CD14-positive monocyte (primary cell): ENCODE data around the gene ITSN1. TPM values are rescaled to one million over a fixed set of nuclear protein-coding genes. Genes with fewer than 3 reads are reported as not detected.

Experiments used
- DNase-seq, 3 donors: peaks; one replicate each; pipeline ENCODE4 v3.0.0-alpha.2; 2011 to 2022
- H2AFZ ChIP-seq: 2 replicates; pipeline ENCODE4 v1.6.0; 2012; ENCODE audit warnings: mild to moderate bottlenecking, low read depth, low read length, inconsistent platforms; ENCODE audit not compliant: insufficient read depth, poor library complexity, severe bottlenecking
- H3K27ac ChIP-seq, 2 donors: 1 replicate in 1 of 2; 2 replicates in 1 of 2; pipeline ENCODE4 v1.5.1; 2012 to 2013; ENCODE audit warnings: low read length in 2 of 2, control low read depth in 1 of 2, inconsistent platforms in 1 of 2, low read depth in 1 of 2, mild to moderate bottlenecking in 1 of 2
- H3K27me3 ChIP-seq, 2 donors: one replicate each; pipeline versions ENCODE4 v1.6.0 to v1.6.1; 2011 to 2013; ENCODE audit warnings: low read length in 2 of 2; ENCODE audit not compliant: control insufficient read depth in 2 of 2, insufficient read depth in 2 of 2
- H3K36me3 ChIP-seq, 2 donors: replicated peaks in 1 of 2; 1 replicate in 1 of 2; 2 replicates in 1 of 2; pipeline versions ENCODE4 v1.5.1 to v1.6.1; 2012 to 2013; ENCODE audit warnings: low read length in 2 of 2, control low read depth in 1 of 2, inconsistent platforms in 1 of 2, mild to moderate bottlenecking in 1 of 2; ENCODE audit not compliant: insufficient read depth in 2 of 2, control insufficient read depth in 1 of 2
- H3K4me1 ChIP-seq, 2 donors: 1 replicate in 1 of 2; 2 replicates in 1 of 2; pipeline versions ENCODE4 v1.5.1 to v1.6.1; 2012 to 2013; ENCODE audit warnings: low read length in 2 of 2, control low read depth in 1 of 2, inconsistent platforms in 1 of 2, mild to moderate bottlenecking in 1 of 2, moderate library complexity in 1 of 2; ENCODE audit not compliant: insufficient read depth in 2 of 2, control insufficient read depth in 1 of 2
- H3K4me2 ChIP-seq: replicated peaks from 2 replicates; pipeline ENCODE3; 2012; ENCODE audit warnings: low read length, moderate library complexity, mild to moderate bottlenecking; ENCODE audit not compliant: poor library complexity, severe bottlenecking; ENCODE audit errors: extremely low read depth
- H3K4me3 ChIP-seq, 3 experiments: fragments of 200-600 bp in 1 of 3; sonication (generic) in 1 of 3; replicated peaks in 1 of 3; 1 replicate in 2 of 3; 2 replicates in 1 of 3; pipeline ENCODE4 v1.5.1; 2011 to 2013; ENCODE audit warnings: low read length in 3 of 3, mild to moderate bottlenecking in 3 of 3, control low read depth in 2 of 3, low read depth in 2 of 3, inconsistent platforms in 1 of 3, moderate library complexity in 1 of 3
- H3K79me2 ChIP-seq: 2 replicates; pipeline ENCODE4 v1.6.0; 2012; ENCODE audit warnings: mild to moderate bottlenecking, control low read depth, inconsistent platforms, low read length, moderate library complexity; ENCODE audit not compliant: insufficient read depth
- H3K9ac ChIP-seq: 2 replicates; pipeline ENCODE4 v1.6.0; 2017; ENCODE audit warnings: low read length, mild to moderate bottlenecking; ENCODE audit not compliant: insufficient read depth, poor library complexity, severe bottlenecking
- H3K9me3 ChIP-seq, 2 donors: replicated peaks in 1 of 2; 1 replicate in 1 of 2; 2 replicates in 1 of 2; pipeline versions ENCODE4 v1.5.1 to v1.6.1; 2012 to 2013; ENCODE audit warnings: low read length in 2 of 2, control low read depth in 1 of 2; ENCODE audit not compliant: control insufficient read depth in 1 of 2, insufficient read depth in 1 of 2
- H4K20me1 ChIP-seq: 2 replicates; pipeline ENCODE4 v1.6.0; 2012; ENCODE audit warnings: mild to moderate bottlenecking, low read length, control low read depth, moderate library complexity; ENCODE audit not compliant: insufficient read depth
- H3K27ac Mint-ChIP-seq, 7 donors: one replicate each; pipeline ENCODE4 v1.8.0; 2020; ENCODE audit warnings: mild to moderate bottlenecking in 7 of 7, mixed read lengths in 7 of 7, moderate library complexity in 6 of 7, inconsistent platforms in 2 of 7
- H3K27me3 Mint-ChIP-seq, 3 donors: one replicate each; pipeline ENCODE4 v1.8.0; 2021 to 2022; ENCODE audit warnings: low read depth in 3 of 3, mild to moderate bottlenecking in 3 of 3, mixed read lengths in 3 of 3, moderate library complexity in 3 of 3, inconsistent platforms in 1 of 3
- H3K36me3 Mint-ChIP-seq, 2 donors: one replicate each; pipeline ENCODE4 v1.8.0; 2020; ENCODE audit warnings: mixed read lengths in 2 of 2, inconsistent platforms in 1 of 2, mild to moderate bottlenecking in 1 of 2
- H3K4me1 Mint-ChIP-seq: one replicate; pipeline ENCODE4 v1.8.0; 2020; ENCODE audit warnings: mild to moderate bottlenecking, mixed read lengths
- H3K4me3 Mint-ChIP-seq, 2 donors: one replicate each; pipeline ENCODE4 v1.8.0; 2020; ENCODE audit warnings: mild to moderate bottlenecking in 2 of 2, mixed read lengths in 2 of 2, moderate library complexity in 1 of 2
- H3K9me3 Mint-ChIP-seq, 7 donors: one replicate each; pipeline ENCODE4 v1.8.0; 2020 to 2022; ENCODE audit warnings: mixed read lengths in 7 of 7, mild to moderate bottlenecking in 6 of 7, moderate library complexity in 6 of 7, inconsistent platforms in 2 of 7
- CTCF ChIP-seq: fragments of 200-600 bp; IDR thresholded peaks from one replicate; pipeline ENCODE4 v1.8.0; 2022; ENCODE audit warnings: antibody characterized with exemption, mild to moderate bottlenecking
- WGBS: methylation state at CpG from one replicate; pipeline ENCODE4 v1.1.5; 2013; ENCODE audit warnings: missing lambda C conversion rate; ENCODE audit not compliant: insufficient coverage; 5-methylcytosine and 5-hydroxymethylcytosine counted together
- intact Hi-C, 2 donors: fragments of 100-400 bp; cut with micrococcal nuclease; formaldehyde crosslinking; loops; one replicate each; pipeline versions ENCODE4 v1.15.0 to v1.15.1; 2023
- polyA plus RNA-seq, 3 donors: library from polyadenylated mRNA; depleted of rRNA in 1 of 3; unstranded in 2 of 3; stranded (reverse) in 1 of 3; fragments of 300-500 nt in 2 of 3; fragments of >200 nt in 1 of 3; fragmentation: Illumina TruSeq in 2 of 3; gene quantifications; 1 replicate in 2 of 3; 2 replicates in 1 of 3; pipeline ENCODE4 v1.2.3, GENCODE V29; 2012 to 2021

ITSN1 gene
- polyA plus RNA-seq, 3 donors = 4.7 to 10.3 (median 5.1) TPM

- no peak for DNase-seq
- intact Hi-C loops = no loop called here
- no peaks in the 10 kb centered on the region for H3K9me3 ChIP-seq
- Mint-ChIP-seq H3K9me3 (peaks cover 0 to 2% (median 0%) of the 10 kb centered on the region in 7 donors), H3K4me1 (no peaks in the 10 kb centered on the region), H3K27me3 (peaks cover 0 to 6% (median 1%) of the 10 kb centered on the region in 3 donors), H3K4me3 (no peak overlapping the region), H3K27ac (no peak overlapping the region), H3K36me3 (no peaks in the 10 kb centered on the region)
- H3K9ac ChIP-seq = no peak overlapping the region
- no peak overlapping the region for H3K4me3 ChIP-seq
- H3K4me1 ChIP-seq = no peaks in the 10 kb centered on the region
- H3K36me3 ChIP-seq = no peaks in the 10 kb centered on the region
- TF ChIP-seq CTCF = no peak
- H2AFZ ChIP-seq = no peak overlapping the region
- no peaks in the 10 kb centered on the region for H4K20me1 ChIP-seq
- H3K79me2 ChIP-seq = no peaks in the 10 kb centered on the region
- H3K27ac ChIP-seq = no peak overlapping the region
- 84% methylated on average over 5 of the region's 9 CpGs for WGBS
- H3K4me2 ChIP-seq = no peak overlapping the region
- H3K27me3 ChIP-seq = no peaks in the 10 kb centered on the region
Observed at GRCh38 chr21:33881689-33882440, 239.6 kb downstream of the ITSN1 start.

DNA sequence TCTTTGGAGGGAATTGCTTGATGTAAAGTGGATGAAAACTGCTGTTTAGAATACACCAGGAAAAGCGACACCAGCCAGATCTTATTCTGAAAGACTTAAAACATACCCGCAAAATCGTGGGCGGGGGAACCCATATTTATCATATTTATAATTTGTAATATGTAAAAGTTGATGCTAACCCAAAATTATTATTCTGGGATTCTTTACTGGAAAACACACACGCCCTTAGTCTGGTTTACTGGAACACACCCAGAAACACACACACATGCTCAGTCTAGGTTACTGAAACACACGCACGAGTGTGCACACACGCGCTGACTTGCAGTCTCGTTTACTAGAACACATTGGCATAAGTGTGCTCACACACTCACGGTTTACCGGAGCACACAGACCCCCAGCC is 240.8 kb downstream of the ITSN1 start:
- H3K36me3 ChIP-seq = no peaks in the 10 kb centered on the region
- no peak overlapping the region for H3K4me3 ChIP-seq
- no peak overlapping the region for H3K4me3 Mint-ChIP-seq
- H3K27me3 Mint-ChIP-seq = peaks cover 1 to 6% (median 2%) of the 10 kb centered on the region in 3 donors
- no peak for TF ChIP-seq CTCF
- no peak overlapping the region for H3K27ac ChIP-seq
- DNase-seq = no peak
- H2AFZ ChIP-seq = no peak overlapping the region
- H3K4me1 Mint-ChIP-seq = no peaks in the 10 kb centered on the region
- peaks cover 0 to 2% (median 0%) of the 10 kb centered on the region in 7 donors for H3K9me3 Mint-ChIP-seq
- no peaks in the 10 kb centered on the region for H4K20me1 ChIP-seq
- H3K27ac Mint-ChIP-seq = no peak overlapping the region
- H3K36me3 Mint-ChIP-seq = no peaks in the 10 kb centered on the region
- no peak overlapping the region for H3K9ac ChIP-seq
- no peaks in the 10 kb centered on the region for H3K27me3 ChIP-seq
- 93% methylated on average over 7 of the region's 12 CpGs for WGBS
- H3K9me3 ChIP-seq = no peaks in the 10 kb centered on the region
- no peaks in the 10 kb centered on the region for H3K4me1 ChIP-seq
- H3K4me2 ChIP-seq = no peak overlapping the region
- H3K79me2 ChIP-seq = no peaks in the 10 kb centered on the region
- intact Hi-C loops = no loop called here
